Measurements from ENCODE around the gene BACE2. TPM values are rescaled to one million over a fixed set of nuclear protein-coding genes. Genes with fewer than 3 reads are reported as not detected.

The BACE2 gene
- total RNA-seq, 1 experiment from 2014 or later, result 21.3 TPM

DNA sequence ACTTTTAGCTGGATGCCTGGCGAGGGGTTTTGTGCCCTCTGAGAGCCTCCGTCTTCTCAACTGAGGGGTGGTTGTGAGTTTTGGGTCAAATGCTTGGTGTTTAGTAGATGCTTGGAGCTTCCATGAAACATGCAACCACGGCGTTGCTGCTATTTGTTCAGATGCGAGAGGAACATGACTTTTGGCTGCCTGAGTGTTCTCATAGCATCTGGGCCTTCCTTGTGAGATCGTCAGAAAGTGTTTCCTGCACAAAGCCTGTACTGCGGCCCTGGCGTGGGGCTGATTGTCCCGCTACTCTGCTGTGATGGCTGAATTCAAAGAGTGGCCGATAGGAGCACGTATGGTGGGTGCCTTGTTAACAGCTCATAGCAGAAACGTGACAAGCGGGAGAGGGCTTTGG lies 78.8 kb downstream of the BACE2 start:
- H3K9me3 Mint-ChIP-seq (ENCODE audit: unreplicated experiment), result no peaks in the 10 kb centered on the region
- H3K27ac Mint-ChIP-seq (ENCODE audit: low read depth, unreplicated experiment), result no peak overlapping the region
- H3K4me3 Mint-ChIP-seq (ENCODE audit: unreplicated experiment), result no peak overlapping the region
- H3K27me3 Mint-ChIP-seq (ENCODE audit: insufficient read depth, unreplicated experiment), result no peaks in the 10 kb centered on the region
- DNase-seq (ENCODE audit: unreplicated experiment), result no peak
- peaks cover 13% of the 10 kb centered on the region for H3K4me1 Mint-ChIP-seq (ENCODE audit: insufficient read depth, unreplicated experiment)
- TF ChIP-seq, protein P1, sequence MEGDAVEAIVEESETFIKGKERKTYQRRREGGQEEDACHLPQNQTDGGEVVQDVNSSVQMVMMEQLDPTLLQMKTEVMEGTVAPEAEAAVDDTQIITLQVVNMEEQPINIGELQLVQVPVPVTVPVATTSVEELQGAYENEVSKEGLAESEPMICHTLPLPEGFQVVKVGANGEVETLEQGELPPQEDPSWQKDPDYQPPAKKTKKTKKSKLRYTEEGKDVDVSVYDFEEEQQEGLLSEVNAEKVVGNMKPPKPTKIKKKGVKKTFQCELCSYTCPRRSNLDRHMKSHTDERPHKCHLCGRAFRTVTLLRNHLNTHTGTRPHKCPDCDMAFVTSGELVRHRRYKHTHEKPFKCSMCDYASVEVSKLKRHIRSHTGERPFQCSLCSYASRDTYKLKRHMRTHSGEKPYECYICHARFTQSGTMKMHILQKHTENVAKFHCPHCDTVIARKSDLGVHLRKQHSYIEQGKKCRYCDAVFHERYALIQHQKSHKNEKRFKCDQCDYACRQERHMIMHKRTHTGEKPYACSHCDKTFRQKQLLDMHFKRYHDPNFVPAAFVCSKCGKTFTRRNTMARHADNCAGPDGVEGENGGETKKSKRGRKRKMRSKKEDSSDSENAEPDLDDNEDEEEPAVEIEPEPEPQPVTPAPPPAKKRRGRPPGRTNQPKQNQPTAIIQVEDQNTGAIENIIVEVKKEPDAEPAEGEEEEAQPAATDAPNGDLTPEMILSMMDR (IDR thresholded peaks at IDR 0.05; ENCODE audit: unreplicated experiment), result no peak
- ChIA-PET POLR2A (no interaction called here), CTCF (interaction anchor here (1.1 kb wide), 1 partner anchor 213 kb away, joined by 3 read pairs; no protein-coding TSS in a partner anchor)
- H3K36me3 Mint-ChIP-seq (ENCODE audit: insufficient read depth, unreplicated experiment), result peaks cover 54% of the 10 kb centered on the region
- BruUV-seq (replicated peaks), result no TSS peak
- intact Hi-C loops (cut with micrococcal nuclease), result no loop called here

DNA sequence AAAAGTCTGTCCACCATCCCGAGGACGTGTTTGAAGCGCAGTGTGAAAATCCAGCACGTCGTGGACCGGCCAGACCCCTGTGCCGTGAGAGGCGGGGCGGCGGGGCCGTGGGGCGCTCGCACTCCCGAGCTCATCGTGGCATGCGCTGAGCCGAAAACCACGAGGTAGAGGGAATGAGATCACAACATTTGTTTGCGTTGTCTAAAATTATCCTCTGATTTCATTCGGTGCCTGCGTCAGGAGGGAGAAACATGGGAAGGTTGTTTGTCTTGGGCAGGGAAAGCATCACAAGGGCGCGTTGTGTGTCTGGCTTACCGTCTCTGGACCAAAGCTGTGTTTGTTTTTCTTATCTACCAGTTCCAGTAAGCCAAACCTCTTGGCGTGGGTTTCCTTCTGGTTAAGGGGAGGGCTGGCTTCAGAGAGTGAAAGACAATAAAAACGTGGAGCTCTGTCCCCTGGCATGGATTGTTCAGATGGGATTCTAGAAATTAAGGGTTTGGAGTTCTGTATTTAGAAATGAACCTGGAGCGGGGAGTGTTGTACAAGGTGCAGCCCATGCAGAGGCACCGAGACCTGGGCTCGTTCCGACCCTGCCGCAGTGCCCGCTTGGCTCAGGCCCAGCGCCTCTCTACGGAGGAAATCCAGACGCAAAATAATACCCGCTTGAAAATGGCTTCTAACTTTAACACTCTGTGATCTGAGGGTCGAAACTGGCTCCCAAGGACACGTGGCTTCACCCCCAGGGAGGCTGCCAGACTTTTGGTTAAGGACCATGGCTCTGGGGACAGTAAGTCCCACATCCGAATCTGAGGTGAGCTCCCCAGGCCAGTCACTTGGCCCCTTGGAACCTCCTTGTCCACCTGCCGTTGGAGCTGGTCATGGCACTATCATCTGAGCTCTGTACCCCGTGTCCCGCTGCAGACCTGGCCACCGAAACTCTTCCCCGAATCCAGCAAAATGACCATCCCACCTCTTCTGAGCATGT lies 79.9 kb downstream of the BACE2 start:
- DNase-seq (ENCODE audit: unreplicated experiment), result no peak
- intact Hi-C loops (cut with micrococcal nuclease), result no loop called here
- POLR2A ChIA-PET, result no interaction called here
- BruUV-seq (replicated peaks), result no TSS peak
- H3K4me3 Mint-ChIP-seq (ENCODE audit: unreplicated experiment), result no peak overlapping the region
- CTCF ChIA-PET, result interaction anchor here (1.1 kb wide), 1 partner anchor 212 kb away, joined by 3 read pairs; no protein-coding TSS in a partner anchor
- H3K27ac Mint-ChIP-seq (ENCODE audit: low read depth, unreplicated experiment), result no peak overlapping the region
- no peaks in the 10 kb centered on the region for H3K9me3 Mint-ChIP-seq (ENCODE audit: unreplicated experiment)
- TF ChIP-seq, protein P1 (IDR thresholded peaks at IDR 0.05; ENCODE audit: unreplicated experiment), result no peak
- peaks cover 65% of the 10 kb centered on the region for H3K36me3 Mint-ChIP-seq (ENCODE audit: insufficient read depth, unreplicated experiment)
- H3K27me3 Mint-ChIP-seq (ENCODE audit: insufficient read depth, unreplicated experiment), result no peaks in the 10 kb centered on the region
- H3K4me1 Mint-ChIP-seq (ENCODE audit: insufficient read depth, unreplicated experiment), result peaks cover 13% of the 10 kb centered on the region

DNA sequence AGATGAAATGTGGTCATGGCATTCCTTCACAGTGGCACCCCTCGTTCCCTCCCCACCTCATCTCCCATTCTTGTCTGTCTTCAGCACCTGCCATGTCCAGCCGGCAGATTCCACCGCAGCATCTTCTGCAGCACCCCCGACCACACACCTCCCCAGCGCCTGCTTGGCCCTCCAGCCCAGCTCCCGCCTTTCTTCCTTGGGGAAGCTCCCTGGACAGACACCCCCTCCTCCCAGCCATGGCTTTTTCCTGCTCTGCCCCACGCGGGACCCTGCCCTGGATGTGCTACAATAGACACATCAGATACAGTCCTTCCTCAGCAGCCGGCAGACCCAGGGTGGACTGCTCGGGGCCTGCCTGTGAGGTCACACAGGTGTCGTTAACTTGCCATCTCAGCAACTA lies 81.5 kb downstream of the BACE2 start:
- BruUV-seq (replicated peaks), result no TSS peak
- H3K36me3 Mint-ChIP-seq (ENCODE audit: insufficient read depth, unreplicated experiment), result peaks cover 62% of the 10 kb centered on the region
- H3K4me3 Mint-ChIP-seq (ENCODE audit: unreplicated experiment), result no peak overlapping the region
- H3K27ac Mint-ChIP-seq (ENCODE audit: low read depth, unreplicated experiment), result no peak overlapping the region
- no peak for DNase-seq (ENCODE audit: unreplicated experiment)
- TF ChIP-seq, protein P1 (IDR thresholded peaks at IDR 0.05; ENCODE audit: unreplicated experiment), result no peak
- ChIA-PET POLR2A (interaction anchor here (0.6 kb wide), 1 partner anchor 565 kb away, joined by 3 read pairs; no protein-coding TSS in a partner anchor), CTCF (no interaction called here)
- no peaks in the 10 kb centered on the region for H3K27me3 Mint-ChIP-seq (ENCODE audit: insufficient read depth, unreplicated experiment)
- no peaks in the 10 kb centered on the region for H3K9me3 Mint-ChIP-seq (ENCODE audit: unreplicated experiment)
- peaks cover 13% of the 10 kb centered on the region for H3K4me1 Mint-ChIP-seq (ENCODE audit: insufficient read depth, unreplicated experiment)
- intact Hi-C loops (cut with micrococcal nuclease), result no loop called here

DNA sequence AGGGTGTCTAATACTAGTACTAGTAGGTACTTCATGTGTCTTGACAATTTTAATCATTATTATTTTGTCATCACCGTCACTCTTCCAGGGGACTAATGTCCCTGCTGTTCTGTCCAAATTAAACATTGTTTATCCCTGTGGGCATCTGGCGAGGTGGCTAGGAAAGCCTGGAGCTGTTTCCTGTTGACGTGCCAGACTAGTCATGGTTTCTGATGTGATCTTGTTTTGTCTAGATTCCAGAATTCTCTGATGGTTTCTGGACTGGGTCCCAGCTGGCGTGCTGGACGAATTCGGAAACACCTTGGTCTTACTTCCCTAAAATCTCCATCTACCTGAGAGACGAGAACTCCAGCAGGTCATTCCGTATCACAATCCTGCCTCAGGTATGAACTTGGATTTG lies 82.6 kb downstream of the BACE2 start:
- POLR2A ChIA-PET, result no interaction called here
- Mint-ChIP-seq H3K9me3 (ENCODE audit: unreplicated experiment) (no peaks in the 10 kb centered on the region), H3K4me1 (ENCODE audit: insufficient read depth, unreplicated experiment) (peaks cover 13% of the 10 kb centered on the region), H3K36me3 (ENCODE audit: insufficient read depth, unreplicated experiment) (peaks cover 62% of the 10 kb centered on the region), H3K4me3 (ENCODE audit: unreplicated experiment) (no peak overlapping the region), H3K27me3 (ENCODE audit: insufficient read depth, unreplicated experiment) (no peaks in the 10 kb centered on the region), H3K27ac (ENCODE audit: low read depth, unreplicated experiment) (no peak overlapping the region)
- BruUV-seq (replicated peaks), result no TSS peak
- TF ChIP-seq, protein P1 (IDR thresholded peaks at IDR 0.05; ENCODE audit: unreplicated experiment), result no peak
- CTCF ChIA-PET, result no interaction called here
- intact Hi-C loops (cut with micrococcal nuclease), result no loop called here
- peak; percentile 26 for DNase-seq (ENCODE audit: unreplicated experiment)
